IPS-15b (cell line): ENCODE results near the gene WDR86.
A peak's percentile ranks its signal among the peaks of the same experiment; 100 is the strongest.

Experiments used
- H3K27me3 ChIP-seq: one replicate; pipeline ENCODE4 v1.6.1; 2013; ENCODE audit warnings: low read length; ENCODE audit not compliant: control insufficient read depth, insufficient read depth
- H3K36me3 ChIP-seq: one replicate; pipeline ENCODE4 v1.6.1; 2013; ENCODE audit warnings: low read length; ENCODE audit not compliant: control insufficient read depth, insufficient read depth
- H3K4me1 ChIP-seq: one replicate; pipeline ENCODE4 v1.6.1; 2013; ENCODE audit warnings: mild to moderate bottlenecking, low read length; ENCODE audit not compliant: control insufficient read depth, insufficient read depth
- H3K4me3 ChIP-seq: one replicate; pipeline ENCODE4 v1.5.1; 2013; ENCODE audit warnings: low read depth, low read length
- H3K9ac ChIP-seq: one replicate; pipeline ENCODE4 v1.6.1; 2013; ENCODE audit warnings: low read depth, mild to moderate bottlenecking, low read length
- H3K9me3 ChIP-seq: one replicate; pipeline ENCODE4 v1.6.1; 2013; ENCODE audit warnings: mild to moderate bottlenecking, low read length; ENCODE audit not compliant: control insufficient read depth, insufficient read depth

The WDR86 gene

DNA sequence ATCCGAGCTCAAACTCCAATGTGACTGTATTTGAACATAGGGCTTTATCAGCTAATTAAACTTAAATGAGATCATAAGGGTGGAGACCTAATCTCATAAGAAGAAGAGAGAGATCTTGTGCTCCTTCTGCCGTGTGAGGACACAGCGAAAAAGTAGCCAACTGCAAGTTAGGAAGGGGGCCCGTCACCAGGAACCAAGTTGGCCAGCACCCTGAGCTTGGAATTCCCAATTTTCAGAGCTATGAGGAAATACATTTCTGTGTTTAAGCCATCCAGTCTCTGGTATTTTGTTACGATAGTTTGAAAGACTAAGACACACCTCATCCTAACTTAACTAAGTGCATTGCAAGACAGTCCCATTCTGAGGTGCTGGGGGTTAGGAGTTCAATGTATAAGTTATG, 14.1 kb upstream of the WDR86 start:
- Histone ChIP-seq H3K9ac (no peak overlapping the region), H3K27me3 (no peaks in the 10 kb centered on the region), H3K4me1 (no peaks in the 10 kb centered on the region), H3K9me3 (no peaks in the 10 kb centered on the region), H3K4me3 (no peak overlapping the region), H3K36me3 (no peaks in the 10 kb centered on the region)

DNA sequence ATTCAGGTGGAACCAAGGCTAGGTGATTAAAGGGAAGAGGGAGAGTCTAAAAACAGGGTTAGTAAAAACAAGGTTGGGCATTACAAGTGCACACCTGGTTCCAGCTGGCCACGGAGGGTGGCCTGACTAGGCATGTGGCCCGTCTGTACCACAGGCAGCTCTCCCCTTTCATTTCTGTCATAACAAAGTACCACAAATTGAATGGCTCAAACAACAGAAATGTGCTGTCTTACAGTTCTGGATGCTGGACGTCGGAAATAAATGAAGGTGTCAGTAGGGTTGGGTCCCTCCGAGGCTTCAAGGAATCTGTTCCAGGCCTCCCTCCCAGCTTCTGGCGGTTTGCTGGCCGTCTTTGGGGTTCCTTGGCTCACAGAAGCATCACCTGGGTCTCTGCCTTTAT, 13.4 kb upstream of the WDR86 start:
- Histone ChIP-seq H3K4me3 (no peak overlapping the region), H3K9ac (no peak overlapping the region), H3K4me1 (no peaks in the 10 kb centered on the region), H3K36me3 (no peaks in the 10 kb centered on the region), H3K27me3 (no peaks in the 10 kb centered on the region), H3K9me3 (no peaks in the 10 kb centered on the region)

DNA sequence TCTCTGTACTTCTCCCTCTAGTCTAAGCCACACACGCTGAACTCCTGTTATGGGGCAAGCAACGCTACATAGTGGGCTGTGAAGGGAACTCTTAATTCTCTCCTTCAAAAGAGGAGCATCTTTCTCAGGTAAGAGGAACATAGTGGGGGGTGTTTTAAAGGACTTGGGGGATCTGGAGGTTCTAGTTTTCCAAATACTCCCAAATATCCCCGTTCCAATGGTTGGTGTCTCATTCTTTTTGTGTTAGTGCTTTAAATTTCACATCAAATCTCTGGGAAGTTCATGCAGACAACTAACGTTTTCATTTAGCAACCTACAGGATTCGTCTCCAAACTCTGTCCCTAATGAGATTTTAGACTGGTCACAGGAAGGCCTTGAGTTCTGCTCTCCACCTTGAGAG, 12.4 kb upstream of the WDR86 start:
- Histone ChIP-seq H3K4me3 (no peak overlapping the region), H3K9ac (no peak overlapping the region), H3K9me3 (no peaks in the 10 kb centered on the region)

DNA sequence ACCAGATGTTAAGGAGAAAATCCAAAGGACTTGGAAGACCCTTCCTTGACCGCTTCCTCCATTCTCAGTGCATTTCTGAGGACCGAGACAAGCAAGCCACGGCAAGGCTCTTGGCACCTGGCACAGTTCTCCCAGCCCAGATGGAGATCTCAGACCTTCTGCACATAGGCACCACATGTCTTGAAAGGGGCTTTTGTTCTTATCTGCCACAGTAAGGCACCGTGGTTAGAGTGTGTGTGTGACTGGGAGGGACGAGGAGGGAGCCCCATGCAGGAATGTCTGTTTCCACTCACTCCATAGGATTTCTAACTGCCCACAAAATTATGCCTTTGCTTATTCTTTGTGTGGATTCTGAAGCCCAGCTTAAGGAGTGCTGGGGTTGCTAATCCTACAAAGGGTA, 10.3 kb upstream of the WDR86 start:
- H3K27me3 ChIP-seq: peaks cover 26% of the 10 kb centered on the region
- H3K4me1 ChIP-seq: peaks cover 4% of the 10 kb centered on the region
- H3K4me3 ChIP-seq: no peak overlapping the region
- H3K36me3 ChIP-seq: no peaks in the 10 kb centered on the region
- H3K9me3 ChIP-seq: no peaks in the 10 kb centered on the region
- H3K9ac ChIP-seq: no peak overlapping the region

More for the DNA sequence above, 12.4 kb upstream of the WDR86 start:
- Histone ChIP-seq H3K4me1 (no peaks in the 10 kb centered on the region), H3K36me3 (no peaks in the 10 kb centered on the region), H3K27me3 (peaks cover 5% of the 10 kb centered on the region)

DNA sequence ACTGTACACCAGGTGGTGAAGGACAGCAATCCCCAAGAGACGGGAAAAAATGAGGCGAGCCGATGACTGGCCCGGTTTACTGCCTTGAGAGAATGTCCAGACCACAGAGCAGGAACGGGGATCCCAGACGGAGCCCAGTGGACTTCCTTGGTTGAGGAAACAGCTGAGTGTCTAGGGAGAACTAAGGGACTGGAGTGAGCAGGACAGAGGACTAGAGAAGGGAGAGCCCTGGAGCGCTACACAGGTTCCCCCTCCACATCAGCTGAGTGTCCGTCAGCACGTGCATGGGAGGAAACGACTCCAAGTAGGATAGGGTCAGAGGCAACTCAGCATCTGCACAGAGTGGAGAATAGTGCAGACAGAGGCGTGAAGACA, 7.1 kb upstream of the WDR86 start:
- H3K27me3 ChIP-seq: peaks cover 51% of the 10 kb centered on the region
- H3K9me3 ChIP-seq: no peaks in the 10 kb centered on the region
- no peak overlapping the region for H3K4me3 ChIP-seq
- H3K4me1 ChIP-seq: peaks cover 4% of the 10 kb centered on the region
- H3K9ac ChIP-seq: no peak overlapping the region
- no peaks in the 10 kb centered on the region for H3K36me3 ChIP-seq

DNA sequence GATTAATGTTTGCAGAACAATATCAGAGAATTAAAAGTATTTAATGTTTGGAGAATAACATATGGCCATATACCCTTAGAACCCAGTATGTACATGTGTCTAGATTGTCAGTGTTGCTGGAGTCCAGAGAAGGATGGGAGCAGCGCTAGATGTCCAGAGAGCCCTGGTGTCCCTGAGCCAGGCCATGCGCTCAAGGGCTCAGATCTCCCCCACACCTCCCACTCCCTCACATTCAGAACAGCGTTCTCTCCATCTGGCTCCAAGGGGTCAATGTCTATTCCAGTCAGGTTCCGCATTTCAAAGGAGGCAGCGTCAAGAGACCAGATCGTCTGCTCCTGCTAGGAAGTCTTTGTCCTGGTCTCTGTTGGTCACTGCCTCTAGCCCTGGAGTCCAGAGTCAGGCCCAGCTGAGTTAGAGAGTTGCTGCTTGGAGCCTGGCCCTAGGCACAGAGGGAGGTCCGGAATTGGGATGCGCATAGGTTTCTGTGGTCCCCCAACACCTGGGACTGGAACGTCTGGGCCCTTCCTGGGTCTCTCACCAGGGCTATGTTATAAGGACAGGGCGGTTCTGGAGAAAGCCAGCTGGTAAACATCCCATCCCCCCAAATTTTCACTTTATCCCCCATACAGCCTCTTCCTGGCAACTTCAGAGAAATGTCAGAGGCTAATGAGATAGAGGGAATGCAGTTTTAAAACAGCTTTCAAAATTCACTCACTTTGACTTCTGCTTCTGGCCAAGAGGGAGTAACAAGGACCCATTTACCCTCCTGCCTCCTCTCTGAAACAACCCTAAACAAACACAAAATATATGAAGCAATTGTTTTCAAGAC, 6.5 kb upstream of the WDR86 start:
- Histone ChIP-seq H3K9me3 (no peaks in the 10 kb centered on the region), H3K4me1 (peaks cover 4% of the 10 kb centered on the region), H3K27me3 (peaks cover 57% of the 10 kb centered on the region), H3K9ac (no peak overlapping the region), H3K36me3 (no peaks in the 10 kb centered on the region), H3K4me3 (no peak overlapping the region)

DNA sequence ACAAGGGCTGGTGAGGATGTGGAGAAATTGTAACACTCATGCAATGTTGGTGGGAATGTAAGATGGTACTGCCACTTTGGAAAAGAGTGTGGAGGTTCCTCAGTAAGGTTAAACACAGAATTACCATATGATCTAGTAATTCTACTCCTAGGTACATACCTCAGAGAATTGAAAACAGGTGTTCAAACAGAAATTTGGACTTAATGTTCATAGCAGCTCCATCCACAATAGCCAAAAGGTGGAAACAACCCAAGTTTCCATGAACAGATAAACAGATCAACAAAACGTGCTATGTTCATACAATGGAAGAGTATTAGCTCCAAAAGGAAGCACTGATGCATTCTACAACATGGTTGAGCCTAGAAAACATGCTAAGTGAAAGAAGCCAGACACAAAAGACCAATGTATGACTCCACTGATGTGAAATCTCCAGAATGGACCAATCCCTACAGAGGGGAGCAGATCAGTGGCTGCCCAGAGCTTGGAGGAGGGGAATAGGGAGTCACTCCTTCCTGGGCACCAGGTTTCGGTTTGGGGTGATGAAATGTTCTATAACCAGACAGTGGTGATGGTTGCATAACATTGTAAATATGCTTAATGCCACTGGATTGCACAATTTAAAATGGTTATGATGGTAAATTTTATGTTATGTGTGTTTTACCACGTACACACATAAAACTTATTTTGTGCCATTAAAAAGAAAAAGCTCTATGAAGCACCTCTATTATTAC, 5.7 kb upstream of the WDR86 start:
- no peak overlapping the region for H3K4me3 ChIP-seq
- peaks cover 7% of the 10 kb centered on the region for H3K4me1 ChIP-seq
- no peaks in the 10 kb centered on the region for H3K9me3 ChIP-seq
- H3K36me3 ChIP-seq: no peaks in the 10 kb centered on the region
- H3K9ac ChIP-seq: no peak overlapping the region
- H3K27me3 ChIP-seq: peaks cover 64% of the 10 kb centered on the region

DNA sequence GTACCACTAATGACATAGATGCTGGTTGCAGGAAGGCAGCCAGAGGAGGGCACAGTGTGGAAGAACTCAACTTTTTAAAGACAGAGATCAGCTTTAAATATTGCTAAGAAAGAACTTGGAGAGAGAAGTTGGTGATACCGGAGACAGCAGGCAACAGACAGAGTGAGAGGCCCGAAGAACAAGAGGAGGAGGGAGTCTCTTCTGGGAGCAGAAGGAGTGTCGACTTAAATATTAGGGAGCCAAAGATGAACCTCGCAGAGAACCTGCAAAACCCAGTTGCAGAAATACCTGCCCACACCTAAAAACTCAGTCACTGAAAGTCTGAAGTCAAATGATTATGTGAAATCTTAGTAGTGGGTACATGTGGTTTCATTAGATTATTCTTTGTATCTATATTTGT, 3.4 kb upstream of the WDR86 start:
- Histone ChIP-seq H3K9ac (no peak overlapping the region), H3K4me1 (peaks cover 11% of the 10 kb centered on the region), H3K27me3 (peaks cover 71% of the 10 kb centered on the region), H3K36me3 (no peaks in the 10 kb centered on the region), H3K9me3 (no peaks in the 10 kb centered on the region), H3K4me3 (no peak overlapping the region)

DNA sequence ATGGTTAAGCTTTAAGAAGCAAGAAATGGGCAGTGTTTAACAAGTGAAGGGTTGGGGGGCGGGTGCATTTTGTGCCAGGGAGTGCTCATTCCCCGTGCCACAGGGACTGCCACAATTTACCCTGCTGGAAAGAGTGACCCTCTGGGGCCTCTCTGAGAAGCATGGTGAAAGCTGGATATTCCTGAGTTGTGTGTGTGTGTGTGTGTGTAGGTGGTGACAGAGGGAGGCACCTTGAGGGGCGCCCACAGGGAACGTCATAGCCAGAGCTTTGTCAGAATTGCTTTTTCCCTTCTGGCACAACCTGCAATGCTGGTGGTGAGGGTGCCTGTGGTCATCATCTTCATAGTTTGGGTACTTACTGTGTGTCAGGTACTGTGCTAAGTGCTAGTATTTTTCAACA, 2.5 kb upstream of the WDR86 start:
- Histone ChIP-seq H3K36me3 (no peaks in the 10 kb centered on the region), H3K9me3 (no peaks in the 10 kb centered on the region), H3K9ac (no peak overlapping the region), H3K4me3 (no peak overlapping the region), H3K4me1 (peaks cover 11% of the 10 kb centered on the region), H3K27me3 (peaks cover 67% of the 10 kb centered on the region)

DNA sequence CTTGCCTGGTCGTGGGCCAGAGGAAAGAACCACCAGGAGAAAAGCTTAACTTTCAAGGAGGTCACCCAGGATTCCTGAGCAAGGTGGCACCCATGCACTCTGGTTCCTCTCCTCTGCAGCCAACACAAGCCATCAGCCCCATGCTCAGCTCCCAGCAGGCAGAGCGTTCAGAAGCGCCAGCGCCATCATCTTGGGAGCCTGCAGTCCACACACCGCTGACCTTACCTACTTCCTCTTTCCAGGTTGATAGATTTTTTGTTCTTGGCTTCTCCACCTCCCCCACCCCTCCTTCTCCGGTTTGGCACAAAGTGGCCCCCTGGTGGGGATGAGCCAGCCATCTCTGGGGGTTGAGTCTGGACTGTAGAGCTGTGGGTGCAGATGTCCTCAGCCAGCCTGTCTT, 1.7 kb upstream of the WDR86 start:
- Histone ChIP-seq H3K27me3 (peaks cover 59% of the 10 kb centered on the region), H3K4me1 (peaks cover 11% of the 10 kb centered on the region), H3K4me3 (peak overlapping the region; percentile 80), H3K36me3 (no peaks in the 10 kb centered on the region), H3K9me3 (no peaks in the 10 kb centered on the region), H3K9ac (no peak overlapping the region)

DNA sequence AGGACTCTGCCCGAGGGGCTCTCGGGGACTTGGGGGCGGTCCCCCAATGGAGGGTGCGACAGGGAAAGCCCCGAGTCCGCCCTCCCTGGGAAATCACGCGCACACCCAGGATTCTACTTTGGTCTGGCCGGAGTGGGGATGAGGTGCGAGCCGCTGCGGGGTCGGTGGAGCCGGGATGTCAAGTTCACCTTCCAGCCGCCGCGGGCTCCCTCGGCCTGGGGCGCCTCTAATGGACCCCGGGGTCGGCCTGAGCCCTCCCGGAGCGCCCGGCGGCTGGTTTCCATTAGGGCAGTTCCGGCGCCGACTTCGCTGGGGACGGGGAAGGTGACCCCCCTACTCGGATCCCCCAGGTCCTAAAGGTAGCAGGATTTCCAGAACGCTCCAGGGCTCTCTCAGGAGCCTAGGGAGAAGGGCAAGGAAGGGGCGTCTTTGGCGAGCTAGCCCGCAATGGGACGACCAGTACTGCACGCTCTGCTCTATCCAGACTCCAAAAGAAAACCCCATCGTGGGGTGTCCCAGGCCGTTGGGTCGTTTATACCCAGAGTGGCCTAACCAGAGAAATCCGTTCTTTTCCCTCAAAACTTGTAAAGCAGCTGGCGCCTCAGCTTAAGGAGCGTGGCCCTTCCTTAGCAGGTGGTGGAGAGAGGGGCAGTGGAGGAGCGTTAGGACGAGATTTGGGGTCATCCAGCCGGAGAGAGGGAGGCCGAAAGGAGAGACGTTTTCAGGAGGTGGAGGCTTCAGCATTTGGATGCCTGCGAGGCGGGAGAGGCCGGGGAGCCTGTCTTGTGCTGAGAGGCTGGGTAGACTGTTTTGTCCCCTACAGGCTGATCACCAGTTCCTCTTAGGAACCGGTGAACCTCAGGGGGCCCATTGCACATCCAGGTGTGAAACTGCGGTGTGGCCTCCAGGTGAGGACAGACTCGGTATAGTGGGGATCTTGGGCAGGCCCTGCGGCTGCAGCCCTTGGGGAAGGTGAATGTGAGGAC, 860 bp upstream of the WDR86 start:
- no peaks in the 10 kb centered on the region for H3K36me3 ChIP-seq
- H3K4me1 ChIP-seq: peaks cover 7% of the 10 kb centered on the region
- H3K4me3 ChIP-seq: peak overlapping the region; percentile 80
- no peak overlapping the region for H3K9ac ChIP-seq
- peaks cover 51% of the 10 kb centered on the region for H3K27me3 ChIP-seq
- H3K9me3 ChIP-seq: no peaks in the 10 kb centered on the region
